NCI-H1436 (cell line): ENCODE data around the gene HIF1A.
"Not testable (repeated sequence)": the region's sequence is repeated elsewhere in the genome, so short reads cannot be mapped to it uniquely, and the experiment has no call there.

Experiments used
- DNase-seq: peaks from one replicate; lab custom pipeline; 2025; lab: John Stamatoyannopoulos, UW

HIF1A gene

GRCh38 chr14:61673305-61673704 is 22.0 kb upstream of the HIF1A start:
- DNase-seq = no peak

DNA sequence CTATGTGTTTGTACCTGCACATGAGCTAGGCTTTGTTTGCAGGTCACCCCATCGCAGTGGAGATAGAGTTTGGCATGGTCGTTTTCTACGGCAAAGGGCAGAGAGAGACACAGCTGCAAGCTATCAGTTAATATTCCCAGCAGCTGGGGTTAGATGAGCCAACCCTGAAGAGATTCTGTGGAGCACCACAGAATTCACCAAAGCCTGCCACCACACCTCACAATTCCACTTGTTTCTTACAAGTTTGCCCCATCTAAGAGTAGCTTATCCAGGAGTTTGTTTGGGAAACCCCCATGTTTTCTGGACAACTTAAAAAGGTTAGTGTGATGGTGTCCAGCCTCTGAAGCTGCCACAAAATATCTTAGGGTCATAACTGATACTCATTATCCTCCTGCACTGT is 20.0 kb upstream of the HIF1A start:
- no peak for DNase-seq

- no peak for DNase-seq
Measured at GRCh38 chr14:61677479-61677878, 17.8 kb upstream of the HIF1A start.

DNA sequence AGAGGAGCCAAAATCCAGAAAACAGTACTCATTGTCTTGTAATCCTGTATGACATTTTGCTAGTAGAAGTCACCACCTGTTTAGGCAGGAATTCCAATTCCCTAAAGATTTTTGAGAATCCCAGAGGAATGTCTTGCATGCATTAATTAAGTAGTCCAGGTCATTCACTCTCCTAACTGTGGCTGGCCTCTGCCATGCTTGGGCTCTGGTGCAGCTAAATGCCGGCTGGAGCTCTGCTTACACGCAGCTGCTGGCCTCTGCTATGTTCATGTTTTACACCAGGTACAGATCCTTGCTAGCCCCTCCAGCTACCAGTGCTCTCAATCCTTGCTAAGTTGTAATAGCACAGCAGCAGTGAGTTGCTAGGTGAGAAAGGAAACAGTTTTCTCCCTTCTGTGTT is 16.3 kb upstream of the HIF1A start:
- DNase-seq = no peak

DNA sequence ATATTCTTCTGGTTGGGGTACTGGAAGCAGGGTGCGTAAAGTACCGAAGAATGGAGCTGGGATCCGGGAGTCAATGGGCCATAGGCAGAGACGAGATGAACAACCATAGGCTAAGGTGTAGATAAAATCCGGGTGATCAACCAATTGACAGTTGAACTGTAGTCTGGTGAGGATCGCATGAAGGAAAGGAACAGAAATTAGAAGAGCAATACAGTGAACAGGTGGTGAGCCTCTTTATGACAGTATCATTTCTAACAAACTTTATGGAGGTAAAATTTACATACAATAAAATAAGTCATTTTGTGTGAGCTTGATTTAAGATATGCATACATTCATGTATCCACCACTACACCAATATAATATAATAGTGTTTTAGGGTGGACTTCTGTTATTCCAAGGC is 13.9 kb upstream of the HIF1A start:
- DNase-seq = no peak

- no peak for DNase-seq
Measured at GRCh38 chr14:61683108-61683507, 12.2 kb upstream of the HIF1A start.

GRCh38 chr14:61690039-61690438 is 5.3 kb upstream of the HIF1A start:
- DNase-seq = no peak

- no peak for DNase-seq
Measured at GRCh38 chr14:61690982-61691381, 4.3 kb upstream of the HIF1A start.

- no peak for DNase-seq
Measured at GRCh38 chr14:61691495-61691894, 3.8 kb upstream of the HIF1A start.

- no peak for DNase-seq
Measured at GRCh38 chr14:61694039-61694438, 1.3 kb upstream of the HIF1A start.

DNA sequence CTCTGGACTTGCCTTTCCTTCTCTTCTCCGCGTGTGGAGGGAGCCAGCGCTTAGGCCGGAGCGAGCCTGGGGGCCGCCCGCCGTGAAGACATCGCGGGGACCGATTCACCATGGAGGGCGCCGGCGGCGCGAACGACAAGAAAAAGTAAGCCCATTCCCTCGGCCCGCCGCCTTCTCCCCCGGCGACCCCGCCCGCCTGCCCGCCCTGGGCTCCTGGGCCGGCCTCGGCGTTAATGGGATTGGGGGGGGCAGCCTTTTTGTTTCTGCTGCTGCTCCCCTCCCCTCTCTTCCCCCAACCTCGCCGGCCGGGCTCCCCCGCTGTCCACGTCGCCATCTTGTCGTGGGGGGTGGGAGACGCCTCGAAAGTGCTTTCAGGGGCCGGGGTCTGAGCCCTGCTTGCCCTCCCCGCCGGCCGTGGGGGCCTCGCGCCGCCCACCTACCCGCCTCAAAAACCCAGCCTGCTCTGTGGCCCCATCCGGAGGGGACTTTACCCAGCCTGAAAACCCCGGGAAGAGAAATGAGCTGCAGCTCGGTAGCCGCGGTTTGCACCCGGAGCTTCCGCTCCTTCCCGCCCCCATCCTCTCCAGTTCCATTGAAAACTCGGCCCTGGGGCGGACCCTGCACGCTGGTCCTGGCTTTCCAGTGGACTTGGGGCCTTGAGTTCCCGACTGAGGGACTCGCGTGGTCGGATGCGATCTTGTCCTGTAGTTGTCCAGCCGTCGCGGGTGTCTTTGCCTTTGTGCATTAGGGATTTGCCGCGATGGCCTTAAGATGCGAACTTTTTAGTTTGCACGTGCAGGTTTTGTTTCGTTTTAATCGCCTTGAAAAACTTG is 598 bp downstream of the HIF1A start:
- peak; percentile 33 for DNase-seq

DNA sequence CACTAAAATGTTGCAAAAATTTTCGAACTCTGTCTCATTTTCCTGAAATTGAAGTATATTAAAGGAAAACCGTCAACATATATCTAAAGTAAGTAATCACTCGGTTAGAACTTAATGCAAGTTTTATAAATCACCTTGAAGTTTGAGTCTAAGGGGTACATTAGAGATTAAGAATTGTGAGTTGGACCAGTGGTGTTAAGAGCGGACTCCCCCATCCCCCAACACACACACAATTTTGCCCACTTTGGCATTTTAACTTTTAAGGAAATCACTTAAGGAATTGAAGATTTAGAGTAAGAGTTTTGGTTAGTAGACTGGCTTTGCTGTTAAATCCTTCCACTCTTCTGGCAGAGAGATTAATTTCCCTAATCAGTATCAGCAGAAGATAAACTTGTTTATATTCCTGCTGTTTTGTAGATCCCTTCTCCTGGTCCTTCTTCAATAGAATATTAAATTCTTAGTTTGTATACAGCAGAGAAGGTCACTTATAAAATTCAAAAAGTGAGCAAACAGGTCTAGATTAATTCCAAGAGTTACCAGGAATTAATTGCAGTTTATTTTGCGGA is 1.5 kb downstream of the HIF1A start:
- DNase-seq = no peak

DNA sequence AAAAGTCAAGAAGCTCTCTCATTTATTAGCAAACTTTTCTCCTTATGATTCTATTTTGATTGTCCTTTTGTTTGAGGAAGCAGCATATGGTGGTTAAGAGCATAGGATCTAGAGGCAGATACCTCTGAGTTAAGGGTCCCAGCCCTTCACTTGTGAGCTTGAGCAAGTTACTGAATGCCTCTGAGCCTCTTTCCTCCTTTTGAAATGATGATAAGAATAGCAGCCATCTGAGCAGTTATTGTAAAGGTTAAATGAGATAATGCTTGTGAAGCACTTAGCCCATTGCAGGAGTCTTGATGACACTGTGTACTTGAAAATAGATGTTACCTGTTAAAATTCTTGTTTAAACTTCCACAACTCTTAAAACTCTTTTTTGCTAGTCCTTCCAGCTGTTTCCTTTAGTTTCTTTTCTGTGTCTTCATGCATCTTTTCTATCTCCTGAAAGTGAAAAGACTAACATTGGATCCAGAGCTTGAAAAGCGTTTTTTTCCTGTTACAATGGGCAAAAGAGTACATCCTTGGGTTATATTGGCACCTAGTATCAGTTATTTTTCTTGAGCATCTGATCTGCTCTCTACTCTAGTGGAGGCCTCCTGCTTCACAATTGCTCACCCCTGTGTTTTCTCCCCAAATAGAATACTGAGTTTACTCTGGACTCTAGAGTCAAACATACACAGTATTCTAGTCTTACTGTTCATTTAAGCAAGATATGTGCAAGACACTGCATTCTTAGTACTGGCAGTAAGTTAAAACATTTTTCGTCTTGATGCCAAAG is 3.1 kb downstream of the HIF1A start:
- no peak for DNase-seq

DNA sequence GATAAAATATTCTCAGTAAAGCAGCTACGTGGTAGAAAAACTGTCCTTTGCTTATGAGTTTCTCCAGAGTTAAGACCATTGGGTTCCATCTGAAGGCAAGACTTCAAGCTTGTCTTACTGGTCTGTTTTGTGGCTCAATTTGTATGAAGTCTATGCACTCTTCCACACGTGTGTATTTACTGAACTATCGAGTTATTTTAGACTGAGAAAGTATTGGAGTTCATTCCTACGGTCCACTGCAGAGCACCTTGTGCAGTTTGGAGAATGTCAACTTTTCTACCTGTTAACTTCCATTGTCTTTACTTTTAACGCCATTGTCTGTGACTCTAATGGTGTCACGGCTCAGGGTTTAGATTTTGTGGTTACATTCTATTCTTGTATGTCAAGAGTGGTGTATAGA is 3.7 kb downstream of the HIF1A start:
- DNase-seq = no peak

- DNase-seq = no peak
Measured at GRCh38 chr14:61700104-61700886, 5.0 kb downstream of the HIF1A start.

- no peak for DNase-seq
Measured at GRCh38 chr14:61701946-61702345, 6.6 kb downstream of the HIF1A start.

- no peak for DNase-seq
Measured at GRCh38 chr14:61703342-61704129, 8.2 kb downstream of the HIF1A start.

- no peak for DNase-seq
Measured at GRCh38 chr14:61704554-61704953, 9.2 kb downstream of the HIF1A start.

GRCh38 chr14:61705017-61705416 is 9.7 kb downstream of the HIF1A start:
- no peak for DNase-seq

GRCh38 chr14:61706096-61706690 is 10.9 kb downstream of the HIF1A start:
- DNase-seq = no peak

DNA sequence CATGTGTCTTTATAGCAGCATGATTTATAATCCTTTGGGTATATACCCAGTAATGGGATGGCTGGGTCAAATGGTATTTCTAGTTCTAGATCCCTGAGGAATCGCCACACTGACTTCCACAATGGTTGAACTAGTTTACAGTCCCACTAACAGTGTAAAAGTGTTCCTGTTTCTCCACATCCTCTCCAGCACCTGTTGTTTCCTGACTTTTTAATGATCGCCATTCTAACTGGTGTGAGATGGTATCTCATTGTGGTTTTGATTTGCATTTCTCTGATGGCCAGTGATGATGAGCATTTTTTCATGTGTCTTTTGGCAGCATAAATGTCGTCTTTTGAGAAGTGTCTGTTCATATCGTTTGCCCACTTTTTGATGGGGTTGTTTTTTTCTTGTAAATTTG is 12.5 kb downstream of the HIF1A start:
- not testable (repeated sequence) for DNase-seq
